Peyer's patch (tissue), 4 donors: ENCODE results near the gene HSD17B2. TPM values are rescaled to one million over a fixed set of nuclear protein-coding genes. Genes with fewer than 3 reads are reported as not detected.

Experiments used
- DNase-seq, 3 donors: peaks; one replicate each; pipeline ENCODE4 v3.0.0-alpha.2; 2017 to 2019
- H3K27ac ChIP-seq, 4 donors: fragments of 200-600 bp; sonication (generic); one replicate each; pipeline ENCODE4 v1.5.1; 2016 to 2019
- H3K27me3 ChIP-seq, 2 donors: fragments of 200-600 bp; sonication (generic); one replicate each; pipeline ENCODE4 v1.5.1; 2019
- H3K36me3 ChIP-seq, 3 donors: fragments of 200-600 bp; sonication (generic); one replicate each; pipeline ENCODE4 v1.5.1; 2016 to 2019
- H3K4me1 ChIP-seq, 4 donors: fragments of 200-600 bp; sonication (generic); one replicate each; pipeline ENCODE4 v1.5.1; 2016 to 2019
- H3K4me3 ChIP-seq, 4 donors: fragments of 200-600 bp; sonication (generic); 1 replicate in 3 of 4; 2 replicates in 1 of 4; pipeline ENCODE4 v1.5.1; 2016 to 2019; ENCODE audit warnings: mild to moderate bottlenecking in 1 of 4
- H3K9me3 ChIP-seq, 4 donors: fragments of 200-600 bp; sonication (generic); one replicate each; pipeline ENCODE4 v1.5.1; 2016 to 2019; ENCODE audit warnings: mild to moderate bottlenecking in 1 of 4
- POLR2A ChIP-seq, 2 donors: fragments of 450-650 bp; IDR thresholded peaks; one replicate each; pipeline ENCODE4 v1.5.1; 2017; ENCODE audit warnings: antibody characterized with exemption in 2 of 2, mild to moderate bottlenecking in 2 of 2, moderate library complexity in 2 of 2
- total RNA-seq, 4 donors: library from RNA; depleted of rRNA; stranded (reverse); fragments of >200 nt; gene quantifications; one replicate each; pipeline ENCODE4 v1.1.0, GENCODE V29; 2016
- TF ChIP-seq, protein P1 (sequence below), 6 experiments: fragments of 450-650 bp in 4 of 6; fragments of 200-600 bp in 2 of 6; sonication (generic) in 1 of 6; IDR thresholded peaks; one replicate each; pipeline ENCODE4 v1.5.1; 2017 to 2019; ENCODE audit warnings: antibody characterized with exemption in 6 of 6, mild to moderate bottlenecking in 3 of 6, moderate library complexity in 1 of 6

HSD17B2 gene
- total RNA-seq, 4 donors from 2014 or later = 19.8 to 173 (median 140) TPM

GRCh38 chr16:82055117-82055516 is 20.1 kb downstream of the HSD17B2 start:
- H3K27me3 ChIP-seq = no peaks in the 10 kb centered on the region
- DNase-seq = no peak
- no peak overlapping the region for H3K27ac ChIP-seq
- H3K9me3 ChIP-seq = no peaks in the 10 kb centered on the region
- H3K36me3 ChIP-seq = no peaks in the 10 kb centered on the region
- peaks cover 0 to 32% (median 0%) of the 10 kb centered on the region in 4 donors for H3K4me1 ChIP-seq
- TF ChIP-seq POLR2A (IDR thresholded peaks at IDR 0.05) = no peak
- TF ChIP-seq, protein P1, sequence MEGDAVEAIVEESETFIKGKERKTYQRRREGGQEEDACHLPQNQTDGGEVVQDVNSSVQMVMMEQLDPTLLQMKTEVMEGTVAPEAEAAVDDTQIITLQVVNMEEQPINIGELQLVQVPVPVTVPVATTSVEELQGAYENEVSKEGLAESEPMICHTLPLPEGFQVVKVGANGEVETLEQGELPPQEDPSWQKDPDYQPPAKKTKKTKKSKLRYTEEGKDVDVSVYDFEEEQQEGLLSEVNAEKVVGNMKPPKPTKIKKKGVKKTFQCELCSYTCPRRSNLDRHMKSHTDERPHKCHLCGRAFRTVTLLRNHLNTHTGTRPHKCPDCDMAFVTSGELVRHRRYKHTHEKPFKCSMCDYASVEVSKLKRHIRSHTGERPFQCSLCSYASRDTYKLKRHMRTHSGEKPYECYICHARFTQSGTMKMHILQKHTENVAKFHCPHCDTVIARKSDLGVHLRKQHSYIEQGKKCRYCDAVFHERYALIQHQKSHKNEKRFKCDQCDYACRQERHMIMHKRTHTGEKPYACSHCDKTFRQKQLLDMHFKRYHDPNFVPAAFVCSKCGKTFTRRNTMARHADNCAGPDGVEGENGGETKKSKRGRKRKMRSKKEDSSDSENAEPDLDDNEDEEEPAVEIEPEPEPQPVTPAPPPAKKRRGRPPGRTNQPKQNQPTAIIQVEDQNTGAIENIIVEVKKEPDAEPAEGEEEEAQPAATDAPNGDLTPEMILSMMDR (IDR thresholded peaks at IDR 0.05) = no peak
- H3K4me3 ChIP-seq = no peak overlapping the region

GRCh38 chr16:82055728-82056549 is 20.9 kb downstream of the HSD17B2 start:
- H3K27me3 ChIP-seq = no peaks in the 10 kb centered on the region
- no peaks in the 10 kb centered on the region for H3K36me3 ChIP-seq
- TF ChIP-seq POLR2A (IDR thresholded peaks at IDR 0.05) = no peak
- TF ChIP-seq, protein P1 (IDR thresholded peaks at IDR 0.05) = no peak
- DNase-seq = no peak
- no peak overlapping the region for H3K27ac ChIP-seq
- H3K9me3 ChIP-seq = no peaks in the 10 kb centered on the region
- H3K4me3 ChIP-seq = no peak overlapping the region
- H3K4me1 ChIP-seq = peaks cover 0 to 29% (median 0%) of the 10 kb centered on the region in 4 donors

DNA sequence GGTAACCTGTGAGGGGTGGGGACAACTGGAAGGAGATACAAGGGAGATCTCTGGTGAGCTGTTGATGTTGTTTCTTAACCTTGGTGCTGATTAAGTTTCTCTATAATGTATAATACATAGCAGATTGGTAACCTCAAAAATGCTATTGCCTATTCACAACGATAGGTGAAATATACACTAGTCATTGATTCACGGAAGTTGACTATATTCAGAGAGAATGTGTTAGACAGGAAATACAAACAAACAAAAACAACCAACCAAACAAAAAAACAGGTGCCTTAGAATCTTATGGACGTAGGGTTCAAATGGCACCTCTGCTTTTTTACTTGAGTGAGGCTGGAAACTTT is 21.5 kb downstream of the HSD17B2 start:
- TF ChIP-seq, protein P1 (IDR thresholded peaks at IDR 0.05) = no peak
- no peak for TF ChIP-seq POLR2A (IDR thresholded peaks at IDR 0.05)
- Histone ChIP-seq H3K27me3 (no peaks in the 10 kb centered on the region), H3K27ac (no peak overlapping the region), H3K36me3 (no peaks in the 10 kb centered on the region), H3K4me1 (peaks cover 0 to 24% (median 0%) of the 10 kb centered on the region in 4 donors), H3K4me3 (no peak overlapping the region), H3K9me3 (no peaks in the 10 kb centered on the region)
- DNase-seq = no peak

- Histone ChIP-seq H3K36me3 (no peaks in the 10 kb centered on the region), H3K27ac (peak overlapping the region in 1 of 4 donors; percentile 42), H3K4me3 (no peak overlapping the region), H3K27me3 (no peaks in the 10 kb centered on the region), H3K9me3 (no peaks in the 10 kb centered on the region), H3K4me1 (peaks cover 0 to 19% (median 0%) of the 10 kb centered on the region in 4 donors)
- TF ChIP-seq, protein P1 (IDR thresholded peaks at IDR 0.05) = no peak
- TF ChIP-seq POLR2A (IDR thresholded peaks at IDR 0.05) = no peak
- no peak for DNase-seq
These were observed 24.3 kb downstream of the HSD17B2 start for GRCh38 chr16:82059161-82059982.

- peak overlapping the region in 1 of 4 donors; percentile 42 for H3K27ac ChIP-seq
- no peaks in the 10 kb centered on the region for H3K9me3 ChIP-seq
- H3K36me3 ChIP-seq = no peaks in the 10 kb centered on the region
- TF ChIP-seq POLR2A (IDR thresholded peaks at IDR 0.05) = no peak
- TF ChIP-seq, protein P1 (IDR thresholded peaks at IDR 0.05) = no peak
- H3K4me1 ChIP-seq = peaks cover 0 to 19% (median 0%) of the 10 kb centered on the region in 4 donors
- H3K27me3 ChIP-seq = no peaks in the 10 kb centered on the region
- no peak for DNase-seq
- H3K4me3 ChIP-seq = no peak overlapping the region
These were observed 24.9 kb downstream of the HSD17B2 start for GRCh38 chr16:82059983-82060421.
